ENCODE measurements around the gene EMSY.

- TF ChIP-seq POLR2A (IDR thresholded peaks at IDR 0.05; ENCODE audit: low read length) (no peak), GATA1 (IDR thresholded peaks at IDR 0.05; ENCODE audit: low read depth, low read length) (no peak)
Measured at GRCh38 chr11:76448506-76448905, 3.7 kb downstream of the EMSY start.

Measured in erythroblast (primary cell).